HG02610 (cell line): ENCODE results near the gene ERI2.
"Not testable (repeated sequence)": the region's sequence is repeated elsewhere in the genome, so short reads cannot be mapped to it uniquely, and the experiment has no call there.

ENCODE experiments used
- ATAC-seq: cut with Tn5 transposase; IDR thresholded peaks from one replicate; pipeline ENCODE4 v1.9.1; 2021; ENCODE audit warnings: mild to moderate bottlenecking, moderate library complexity; ENCODE audit not compliant: unreplicated experiment

ERI2 gene

GRCh38 chr16:20767577-20767976 lies 38.7 kb downstream of the ERI2 start:
- no peak for ATAC-seq

- ATAC-seq, result no peak
These were observed 40.0 kb downstream of the ERI2 start for GRCh38 chr16:20766294-20766693.

GRCh38 chr16:20765732-20766131 lies 40.5 kb downstream of the ERI2 start:
- ATAC-seq, result no peak

- not testable (repeated sequence) for ATAC-seq
These were observed 41.8 kb downstream of the ERI2 start for GRCh38 chr16:20764448-20764847.

- ATAC-seq, result peak; percentile 97
These were observed 42.6 kb downstream of the ERI2 start, which contains the start of gene ACSM3 for GRCh38 chr16:20763461-20764232. ACSM3 (plus strand) TSS chr16:20764014; CDS start chr16:20770035, 6,021 bp downstream.

- no peak for ATAC-seq
These were observed 43.7 kb downstream of the ERI2 start for GRCh38 chr16:20762404-20763123.

GRCh38 chr16:20761175-20761574 lies 45.1 kb downstream of the ERI2 start:
- ATAC-seq, result no peak

GRCh38 chr16:20760346-20760745 lies 45.9 kb downstream of the ERI2 start:
- ATAC-seq, result no peak

- not testable (repeated sequence) for ATAC-seq
These were observed 50.5 kb downstream of the ERI2 start for GRCh38 chr16:20755799-20756198.

GRCh38 chr16:20755238-20755637 lies 51.0 kb downstream of the ERI2 start:
- ATAC-seq, result no peak

GRCh38 chr16:20753727-20754126 lies 52.5 kb downstream of the ERI2 start:
- no peak for ATAC-seq

GRCh38 chr16:20750558-20750957 lies 55.7 kb downstream of the ERI2 start:
- ATAC-seq, result no peak

- ATAC-seq, result no peak
These were observed 56.8 kb downstream of the ERI2 start for GRCh38 chr16:20749474-20749873.

- no peak for ATAC-seq
These were observed 59.0 kb downstream of the ERI2 start for GRCh38 chr16:20747030-20747816.

GRCh38 chr16:20746461-20746860 lies 59.8 kb downstream of the ERI2 start:
- ATAC-seq, result no peak
